Thymus (tissue), 11 donors: ENCODE measurements around the gene HIC2. TPM values are rescaled to one million over a fixed set of nuclear protein-coding genes. Genes with fewer than 3 reads are reported as not detected.
"Not testable (repeated sequence)": the region's sequence is repeated elsewhere in the genome, so short reads cannot be mapped to it uniquely, and the experiment has no call there.

Source experiments
- DNase-seq, 9 donors: peaks; one replicate each; pipeline ENCODE4 v3.0.0-alpha.2; 2013; ENCODE audit warnings: low spot score in 9 of 9, low read depth in 6 of 9, missing footprints in 1 of 9
- H3K27ac ChIP-seq, 2 donors: one replicate each; pipeline ENCODE4 v1.5.1; 2013; ENCODE audit warnings: control low read depth in 1 of 2, low read depth in 1 of 2, low read length in 1 of 2, mild to moderate bottlenecking in 1 of 2, moderate library complexity in 1 of 2
- H3K27me3 ChIP-seq, 2 donors: one replicate each; pipeline ENCODE4 v1.5.1; 2013; ENCODE audit warnings: low read length in 1 of 2; ENCODE audit not compliant: control insufficient read depth in 2 of 2, insufficient read depth in 1 of 2
- H3K36me3 ChIP-seq, 2 donors: one replicate each; pipeline ENCODE4 v1.5.1; 2013; ENCODE audit warnings: low read length in 1 of 2, mild to moderate bottlenecking in 1 of 2, moderate library complexity in 1 of 2; ENCODE audit not compliant: control insufficient read depth in 2 of 2, insufficient read depth in 2 of 2
- H3K4me1 ChIP-seq, 2 donors: one replicate each; pipeline ENCODE4 v1.5.1; 2013; ENCODE audit warnings: low read length in 2 of 2; ENCODE audit not compliant: control insufficient read depth in 2 of 2, insufficient read depth in 2 of 2
- H3K4me3 ChIP-seq, 2 donors: one replicate each; pipeline ENCODE4 v1.5.1; 2013; ENCODE audit warnings: low read length in 2 of 2, control low read depth in 1 of 2, mild to moderate bottlenecking in 1 of 2
- H3K9me3 ChIP-seq, 2 donors: one replicate each; pipeline ENCODE4 v1.5.1; 2013; ENCODE audit warnings: low read length in 1 of 2, mild to moderate bottlenecking in 1 of 2; ENCODE audit not compliant: control insufficient read depth in 2 of 2, insufficient read depth in 1 of 2
- WGBS: extraction: QIAGEN DNeasy Blood & Tissue Kit; methylation state at CpG from one replicate; pipeline ENCODE4 v1.1.7; 2013; 5-methylcytosine and 5-hydroxymethylcytosine counted together
- polyA plus RNA-seq: library from polyadenylated mRNA; stranded (reverse); fragments of 200-250 nt; gene quantifications from one replicate; pipeline ENCODE4 v1.2.3, GENCODE V29; 2013
- total RNA-seq: library from RNA; stranded (reverse); fragments of 120-200 nt; gene quantifications from one replicate; pipeline ENCODE4 v1.2.4, GENCODE V29; 2013
- donor health status: healthy.

The HIC2 gene
- total and polyA plus RNA-seq, 2 donors = 2.8 to 3.2 TPM

- not testable (repeated sequence) for H3K36me3 ChIP-seq, H3K27me3 ChIP-seq, H3K4me3 ChIP-seq, H3K4me1 ChIP-seq, H3K27ac ChIP-seq, H3K9me3 ChIP-seq, DNase-seq
- 25% methylated on average over 2 of the region's 12 CpGs for WGBS
Observed at GRCh38 chr22:21424084-21424709, 7.0 kb downstream of the HIC2 start.

GRCh38 chr22:21434378-21435233, 17.4 kb downstream of the HIC2 start:
- not testable (repeated sequence) for H3K9me3 ChIP-seq, H3K4me3 ChIP-seq, H3K36me3 ChIP-seq, DNase-seq, H3K4me1 ChIP-seq, H3K27me3 ChIP-seq, H3K27ac ChIP-seq
- WGBS = no CpG with 5 or more reads among the region's 15 CpGs

- WGBS = 98% methylated on average over 3 of the region's 12 CpGs
- H3K36me3 ChIP-seq, H3K4me1 ChIP-seq, DNase-seq, H3K27ac ChIP-seq, H3K9me3 ChIP-seq, H3K27me3 ChIP-seq, H3K4me3 ChIP-seq: not testable (repeated sequence)
Observed at GRCh38 chr22:21435998-21436810, 19.0 kb downstream of the HIC2 start.

- H3K27me3 ChIP-seq, H3K27ac ChIP-seq, H3K4me1 ChIP-seq, H3K4me3 ChIP-seq, H3K36me3 ChIP-seq, DNase-seq, H3K9me3 ChIP-seq: not testable (repeated sequence)
- WGBS = 94% methylated on average over 4 of the region's 6 CpGs
Observed at GRCh38 chr22:21438013-21438412, 20.8 kb downstream of the HIC2 start.

GRCh38 chr22:21440018-21440636, 23.0 kb downstream of the HIC2 start:
- H3K36me3 ChIP-seq = peaks cover 9 to 16% of the 10 kb centered on the region in 2 donors
- H3K27ac ChIP-seq, H3K4me3 ChIP-seq, H3K9me3 ChIP-seq, H3K27me3 ChIP-seq, DNase-seq, H3K4me1 ChIP-seq: not testable (repeated sequence)
- no CpG with 5 or more reads among the region's 10 CpGs for WGBS

- not testable (repeated sequence) for H3K4me3 ChIP-seq, H3K27me3 ChIP-seq
- WGBS = no CpG with 5 or more reads among the region's 16 CpGs
Observed at GRCh38 chr22:21440676-21441075, 23.5 kb downstream of the HIC2 start.

GRCh38 chr22:21441170-21441569, 24.0 kb downstream of the HIC2 start:
- H3K27me3 ChIP-seq, H3K4me1 ChIP-seq, DNase-seq, H3K27ac ChIP-seq, H3K9me3 ChIP-seq, H3K4me3 ChIP-seq: not testable (repeated sequence)
- WGBS = 100% methylated on average over 4 of the region's 6 CpGs
- peaks cover 18 to 27% of the 10 kb centered on the region in 2 donors for H3K36me3 ChIP-seq

More at GRCh38 chr22:21440676-21441075, 23.5 kb downstream of the HIC2 start:
- H3K9me3 ChIP-seq, DNase-seq, H3K4me1 ChIP-seq, H3K27ac ChIP-seq: not testable (repeated sequence)
- peaks cover 15 to 22% of the 10 kb centered on the region in 2 donors for H3K36me3 ChIP-seq

- H3K36me3 ChIP-seq = peaks cover 27 to 36% of the 10 kb centered on the region in 2 donors
- H3K9me3 ChIP-seq, H3K27ac ChIP-seq, DNase-seq, H3K4me3 ChIP-seq, H3K4me1 ChIP-seq, H3K27me3 ChIP-seq: not testable (repeated sequence)
- WGBS = no CpG with 5 or more reads among the region's 9 CpGs
Observed at GRCh38 chr22:21442123-21442522, 25.0 kb downstream of the HIC2 start.
